ENCODE data around the gene RPS16.

DNA sequence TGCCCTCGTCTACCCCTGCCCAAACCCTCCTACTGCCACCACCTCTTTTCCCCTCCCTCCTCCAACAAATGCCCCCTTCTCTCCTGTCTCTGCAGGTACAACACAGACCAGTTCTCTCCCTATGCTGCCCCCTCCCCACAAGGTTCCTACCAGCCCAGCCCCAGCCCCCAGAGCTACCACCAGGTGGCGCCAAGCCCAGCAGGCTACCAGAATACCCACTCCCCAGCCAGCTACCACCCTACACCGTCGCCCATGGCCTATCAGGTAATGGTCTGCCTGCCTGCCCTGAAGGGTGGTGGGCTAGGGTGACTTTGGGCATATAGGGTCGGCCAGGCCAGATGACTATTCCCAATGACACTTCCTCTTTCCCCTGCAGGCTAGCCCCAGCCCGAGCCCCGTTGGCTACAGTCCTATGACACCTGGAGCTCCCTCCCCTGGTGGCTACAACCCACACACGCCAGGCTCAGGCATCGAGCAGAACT, 38.4 kb upstream of the RPS16 start:
- no peak for TF ChIP-seq GATA2 (IDR thresholded peaks at IDR 0.05; ENCODE audit: low read depth, low read length)
- TF ChIP-seq GATA3 (IDR thresholded peaks at IDR 0.05; ENCODE audit: low read depth, low read length), result no peak

Measured in SH-SY5Y (cell line).